SKM-1 (cell line): ENCODE data around the gene PLAC8.
"Not testable (repeated sequence)": the region's sequence is repeated elsewhere in the genome, so short reads cannot be mapped to it uniquely, and the experiment has no call there.

ENCODE experiments used
- DNase-seq: peaks from one replicate; lab custom pipeline; 2025; ENCODE audit not compliant: unreplicated experiment; lab: John Stamatoyannopoulos, UW

Gene PLAC8

GRCh38 chr4:83114576-83114975 is at the start of gene PLAC8:
PLAC8 (minus strand) TSS chr4:83114729; CDS start chr4:83107921, 6,808 bp downstream.
- peak; percentile 72 for DNase-seq

GRCh38 chr4:83153417-83153816 is 38.9 kb upstream of the PLAC8 start:
- no peak for DNase-seq

- DNase-seq = no peak
These were observed 38.2 kb upstream of the PLAC8 start for GRCh38 chr4:83152746-83153145.

- no peak for DNase-seq
These were observed 37.1 kb upstream of the PLAC8 start for GRCh38 chr4:83151651-83152050.

GRCh38 chr4:83150653-83151330 is 36.3 kb upstream of the PLAC8 start:
- DNase-seq = no peak

- DNase-seq = peak; percentile 55
These were observed 35.5 kb upstream of the PLAC8 start for GRCh38 chr4:83149865-83150652.

GRCh38 chr4:83146841-83147240 is 32.3 kb upstream of the PLAC8 start:
- DNase-seq = no peak

- not testable (repeated sequence) for DNase-seq
These were observed 31.2 kb upstream of the PLAC8 start for GRCh38 chr4:83145776-83146175.

GRCh38 chr4:83139514-83140156 is 25.1 kb upstream of the PLAC8 start:
- no peak for DNase-seq

GRCh38 chr4:83138946-83139345 is 24.4 kb upstream of the PLAC8 start:
- no peak for DNase-seq

- DNase-seq = no peak
These were observed 17.5 kb upstream of the PLAC8 start for GRCh38 chr4:83132065-83132464.

GRCh38 chr4:83129264-83129663 is 14.7 kb upstream of the PLAC8 start:
- DNase-seq = no peak

- DNase-seq = peak; percentile 94
These were observed 13.9 kb upstream of the PLAC8 start for GRCh38 chr4:83128240-83128929.

- DNase-seq = peak; percentile 56
These were observed 11.2 kb upstream of the PLAC8 start for GRCh38 chr4:83125738-83126141.

GRCh38 chr4:83124111-83124780 is 9.7 kb upstream of the PLAC8 start:
- DNase-seq = peak; percentile 92

- no peak for DNase-seq
These were observed 6.7 kb upstream of the PLAC8 start for GRCh38 chr4:83121246-83121645.

GRCh38 chr4:83118869-83119268 is 4.3 kb upstream of the PLAC8 start:
- no peak for DNase-seq

- no peak for DNase-seq
These were observed 1.2 kb upstream of the PLAC8 start for GRCh38 chr4:83115656-83116285.

GRCh38 chr4:83115000-83115399 is 471 bp upstream of the PLAC8 start:
- no peak for DNase-seq

- DNase-seq = no peak
These were observed 1.1 kb downstream of the PLAC8 start for GRCh38 chr4:83113429-83113786.
